Aorta (tissue), 5 donors: ENCODE measurements around the gene CPNE2. TPM values are rescaled to one million over a fixed set of nuclear protein-coding genes. Genes with fewer than 3 reads are reported as not detected.

ENCODE experiments used
- ATAC-seq: fragments of 200-7000 bp; cut with Tn5 transposase; one replicate; pipeline ENCODE4 v1.9.1; 2022; ENCODE audit warnings: moderate library complexity; ENCODE audit not compliant: low FRiP score
- DNase-seq, 2 donors: peaks; one replicate each; pipeline ENCODE4 v3.0.0-alpha.2; 2020
- H3K27ac ChIP-seq, 2 donors: one replicate each; pipeline ENCODE4 v1.5.1; 2013; ENCODE audit warnings: low read length in 2 of 2, mild to moderate bottlenecking in 2 of 2, moderate library complexity in 2 of 2, control low read depth in 1 of 2, inconsistent platforms in 1 of 2, low read depth in 1 of 2
- H3K27me3 ChIP-seq, 2 donors: one replicate each; pipeline ENCODE4 v1.6.1; 2013; ENCODE audit warnings: control low read depth in 1 of 2, low read length in 1 of 2, mild to moderate bottlenecking in 1 of 2, moderate library complexity in 1 of 2; ENCODE audit not compliant: insufficient read depth in 2 of 2, control insufficient read depth in 1 of 2
- H3K36me3 ChIP-seq, 2 donors: one replicate each; pipeline ENCODE4 v1.6.1; 2013; ENCODE audit warnings: control low read depth in 1 of 2, low read length in 1 of 2, mild to moderate bottlenecking in 1 of 2; ENCODE audit not compliant: insufficient read depth in 2 of 2, control insufficient read depth in 1 of 2
- H3K4me1 ChIP-seq, 2 donors: one replicate each; pipeline ENCODE4 v1.6.1; 2013; ENCODE audit warnings: low read length in 2 of 2, control low read depth in 1 of 2, mild to moderate bottlenecking in 1 of 2, moderate library complexity in 1 of 2; ENCODE audit not compliant: insufficient read depth in 2 of 2, control insufficient read depth in 1 of 2
- H3K4me3 ChIP-seq, 2 donors: one replicate each; pipeline ENCODE4 v1.5.1; 2013; ENCODE audit warnings: low read length in 2 of 2, control low read depth in 1 of 2, mild to moderate bottlenecking in 1 of 2
- H3K9me3 ChIP-seq: one replicate; pipeline ENCODE4 v1.6.1; 2013; ENCODE audit warnings: mild to moderate bottlenecking, low read length; ENCODE audit not compliant: control insufficient read depth
- WGBS, 2 donors: extraction: QIAGEN DNeasy Blood & Tissue Kit; methylation state at CpG; one replicate each; pipeline ENCODE4 v1.1.7; 2013; 5-methylcytosine and 5-hydroxymethylcytosine counted together
- intact Hi-C, 2 donors: fragments of 100-400 bp; cut with DNase I; formaldehyde crosslinking; loops; one replicate each; pipeline versions ENCODE4 v1.14.2 to v1.15.0; 2022
- polyA plus RNA-seq, 2 donors: library from polyadenylated mRNA; stranded (reverse); fragments of 200-250 nt; gene quantifications; one replicate each; pipeline ENCODE4 v1.2.3, GENCODE V29; 2013
- total RNA-seq, 2 donors: library from RNA; stranded (reverse); fragmentation: NEBNext Ultra II Directional; extraction: Animal tissue kit (Norgen Biotek cat#: 25700); gene quantifications; one replicate each; pipeline ENCODE4 v1.2.1, GENCODE V29; 2021
- donor health status: healthy with polysubstance abuse.
- donor health status: Bipolar disorder and iron deficiency.
- donor health status: DM: no; HTN: no; CAD: no.
- donor health status: DM: no; HTN: no; CAD: no.
- donor health status: DM: yes; HTN: yes; CAD: no.

Gene CPNE2
- total and polyA plus RNA-seq, 4 donors: 19.0 to 37.1 (median 25.4) TPM

- DNase-seq (no peak), ATAC-seq (no peak)
- intact Hi-C loops: no loop called here
- Histone ChIP-seq H3K4me3 (no peak overlapping the region), H3K9me3 (no peaks in the 10 kb centered on the region), H3K36me3 (peaks cover 2 to 3% of the 10 kb centered on the region in 2 donors), H3K27me3 (no peaks in the 10 kb centered on the region), H3K27ac (no peak overlapping the region), H3K4me1 (no peaks in the 10 kb centered on the region)
- WGBS, 2 donors: 83 to 88% methylated on average over 6 of the region's 6 CpGs
These were observed 61.5 kb downstream of the CPNE2 start for GRCh38 chr16:57153841-57154240.

GRCh38 chr16:57155702-57156350 is 63.4 kb downstream of the CPNE2 start:
- H3K36me3 ChIP-seq: peaks cover 3 to 5% of the 10 kb centered on the region in 2 donors
- DNase-seq: no peak
- H3K27me3 ChIP-seq: no peaks in the 10 kb centered on the region
- no peak overlapping the region for H3K4me3 ChIP-seq
- H3K4me1 ChIP-seq: no peaks in the 10 kb centered on the region
- intact Hi-C loops: no loop called here
- H3K9me3 ChIP-seq: no peaks in the 10 kb centered on the region
- 92 to 93% methylated on average over 6 of the region's 6 CpGs for WGBS, 2 donors
- ATAC-seq: no peak
- no peak overlapping the region for H3K27ac ChIP-seq

- 77 to 78% methylated on average over 4 of the region's 4 CpGs for WGBS, 2 donors
- H3K27me3 ChIP-seq: no peaks in the 10 kb centered on the region
- intact Hi-C loops: no loop called here
- DNase-seq (no peak), ATAC-seq (no peak)
- H3K9me3 ChIP-seq: no peaks in the 10 kb centered on the region
- no peak overlapping the region for H3K4me3 ChIP-seq
- peaks cover 3 to 5% of the 10 kb centered on the region in 2 donors for H3K36me3 ChIP-seq
- no peak overlapping the region for H3K27ac ChIP-seq
- no peaks in the 10 kb centered on the region for H3K4me1 ChIP-seq
These were observed 63.9 kb downstream of the CPNE2 start for GRCh38 chr16:57156351-57156703.

- ATAC-seq (no peak), DNase-seq (no peak)
- H3K36me3 ChIP-seq: peaks cover 3 to 5% of the 10 kb centered on the region in 2 donors
- intact Hi-C loops: no loop called here
- H3K27me3 ChIP-seq: no peaks in the 10 kb centered on the region
- no peaks in the 10 kb centered on the region for H3K4me1 ChIP-seq
- H3K9me3 ChIP-seq: no peaks in the 10 kb centered on the region
- WGBS, 2 donors: 100% methylated on average over 1 of the region's 1 CpG
- no peak overlapping the region for H3K27ac ChIP-seq
- H3K4me3 ChIP-seq: no peak overlapping the region
These were observed 65.2 kb downstream of the CPNE2 start for GRCh38 chr16:57157533-57157932.

- Histone ChIP-seq H3K27me3 (no peaks in the 10 kb centered on the region), H3K4me1 (no peaks in the 10 kb centered on the region), H3K27ac (no peak overlapping the region), H3K36me3 (peaks cover 0 to 6% of the 10 kb centered on the region in 2 donors), H3K9me3 (no peaks in the 10 kb centered on the region), H3K4me3 (no peak overlapping the region)
- DNase-seq (no peak), ATAC-seq (no peak)
- intact Hi-C loops: no loop called here
- WGBS, 2 donors: 82 to 89% methylated on average over 4 of the region's 4 CpGs
These were observed 67.1 kb downstream of the CPNE2 start for GRCh38 chr16:57159447-57159846.

GRCh38 chr16:57163842-57164241 is 71.5 kb downstream of the CPNE2 start:
- WGBS, 2 donors: 62% methylated on average over 1 of the region's 1 CpG
- ATAC-seq: no peak
- peaks cover 10% of the 10 kb centered on the region in 2 donors for H3K36me3 ChIP-seq

GRCh38 chr16:57165483-57165882 is 73.1 kb downstream of the CPNE2 start:
- WGBS, 2 donors: 87 to 95% methylated on average over 5 of the region's 5 CpGs
- H3K9me3 ChIP-seq: no peaks in the 10 kb centered on the region
- ATAC-seq (no peak), DNase-seq (no peak)
- no peaks in the 10 kb centered on the region for H3K27me3 ChIP-seq
- peaks cover 8 to 10% of the 10 kb centered on the region in 2 donors for H3K36me3 ChIP-seq
- H3K27ac ChIP-seq: no peak overlapping the region
- H3K4me1 ChIP-seq: no peaks in the 10 kb centered on the region
- intact Hi-C loops: loop anchor here (5.0 kb wide), 2 partner anchors 83 to 298 kb away; partner anchors contain the start of gene SLC12A3 (in 1 of the 2)
- no peak overlapping the region for H3K4me3 ChIP-seq

More at GRCh38 chr16:57163842-57164241, 71.5 kb downstream of the CPNE2 start:
- Histone ChIP-seq H3K9me3 (no peaks in the 10 kb centered on the region), H3K27me3 (no peaks in the 10 kb centered on the region), H3K4me1 (no peaks in the 10 kb centered on the region), H3K4me3 (no peak overlapping the region), H3K27ac (no peak overlapping the region)
- DNase-seq: no peak
- intact Hi-C loops: no loop called here

GRCh38 chr16:57165938-57166337 is 73.6 kb downstream of the CPNE2 start:
- Histone ChIP-seq H3K4me3 (no peak overlapping the region), H3K27me3 (no peaks in the 10 kb centered on the region), H3K4me1 (no peaks in the 10 kb centered on the region), H3K9me3 (no peaks in the 10 kb centered on the region), H3K27ac (no peak overlapping the region), H3K36me3 (peaks cover 8 to 10% of the 10 kb centered on the region in 2 donors)
- ATAC-seq (no peak), DNase-seq (no peak)
- 88 to 89% methylated on average over 3 of the region's 3 CpGs for WGBS, 2 donors
- intact Hi-C loops: loop anchor here (5.0 kb wide), 2 partner anchors 84 to 299 kb away; partner anchors contain the start of gene SLC12A3 (in 1 of the 2)

GRCh38 chr16:57166451-57166850 is 74.1 kb downstream of the CPNE2 start:
- Histone ChIP-seq H3K27me3 (no peaks in the 10 kb centered on the region), H3K36me3 (peaks cover 8 to 10% of the 10 kb centered on the region in 2 donors), H3K9me3 (no peaks in the 10 kb centered on the region), H3K27ac (no peak overlapping the region), H3K4me3 (no peak overlapping the region), H3K4me1 (no peaks in the 10 kb centered on the region)
- ATAC-seq (no peak), DNase-seq (no peak)
- intact Hi-C loops: loop anchor here (5.0 kb wide), 2 partner anchors 84 to 299 kb away; partner anchors contain the start of gene SLC12A3 (in 1 of the 2)
